Cortex of kidney (tissue), 1 donor: Measurements from ENCODE around the gene STARD13.

Source experiments
- DNase-seq: peaks from one replicate; lab custom pipeline; 2025; lab: John Stamatoyannopoulos, UW

Gene STARD13

GRCh38 chr13:33139780-33140535 lies 145.6 kb downstream of the STARD13 start:
- no peak for DNase-seq

- DNase-seq = no peak
These were observed 146.4 kb downstream of the STARD13 start for GRCh38 chr13:33139184-33139583.

GRCh38 chr13:33138441-33138840 lies 147.1 kb downstream of the STARD13 start:
- no peak for DNase-seq

DNA sequence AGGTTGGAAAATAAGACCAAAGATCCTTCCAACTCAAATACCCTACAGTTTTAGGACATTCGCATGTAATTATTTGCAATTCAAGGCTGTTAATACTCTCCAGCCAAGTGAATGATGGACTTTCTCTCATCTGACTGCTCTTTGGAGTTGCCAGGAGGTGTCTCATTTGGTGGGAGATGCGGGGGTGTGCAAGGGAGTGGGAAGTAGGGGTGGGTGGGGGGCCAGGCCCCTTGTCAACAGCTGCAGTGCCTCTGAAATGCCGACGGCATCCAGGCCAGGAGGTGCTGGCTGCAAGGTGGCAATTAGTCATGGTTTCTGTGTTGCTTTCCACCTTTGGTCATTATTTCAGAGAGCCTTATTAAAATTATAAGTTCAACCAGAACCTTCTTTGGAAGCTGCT lies 147.8 kb downstream of the STARD13 start:
- no peak for DNase-seq

GRCh38 chr13:33135097-33135496 lies 150.5 kb downstream of the STARD13 start:
- DNase-seq = no peak

DNA sequence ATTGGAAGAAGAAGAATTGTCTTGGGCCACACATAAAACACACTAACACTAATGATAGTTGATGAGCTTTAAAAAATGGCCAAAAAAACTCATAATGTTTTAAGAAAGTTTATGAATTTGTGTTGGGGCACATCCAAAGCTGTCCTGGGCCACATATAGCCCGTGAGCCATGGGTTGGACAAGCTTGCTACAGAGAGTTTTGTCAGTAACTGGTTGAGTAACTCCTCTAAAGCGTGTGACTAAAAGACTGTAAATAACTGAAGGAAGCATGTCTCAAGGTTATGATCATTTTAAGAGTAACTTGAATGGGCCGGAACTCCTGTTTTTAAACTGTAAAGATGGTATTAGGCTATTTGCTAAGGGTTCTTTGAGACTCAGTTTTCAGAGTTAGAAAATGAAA lies 151.3 kb downstream of the STARD13 start:
- DNase-seq = no peak

- no peak for DNase-seq
These were observed 152.7 kb downstream of the STARD13 start for GRCh38 chr13:33132644-33133440.

- no peak for DNase-seq
These were observed 155.7 kb downstream of the STARD13 start for GRCh38 chr13:33129886-33130285.

DNA sequence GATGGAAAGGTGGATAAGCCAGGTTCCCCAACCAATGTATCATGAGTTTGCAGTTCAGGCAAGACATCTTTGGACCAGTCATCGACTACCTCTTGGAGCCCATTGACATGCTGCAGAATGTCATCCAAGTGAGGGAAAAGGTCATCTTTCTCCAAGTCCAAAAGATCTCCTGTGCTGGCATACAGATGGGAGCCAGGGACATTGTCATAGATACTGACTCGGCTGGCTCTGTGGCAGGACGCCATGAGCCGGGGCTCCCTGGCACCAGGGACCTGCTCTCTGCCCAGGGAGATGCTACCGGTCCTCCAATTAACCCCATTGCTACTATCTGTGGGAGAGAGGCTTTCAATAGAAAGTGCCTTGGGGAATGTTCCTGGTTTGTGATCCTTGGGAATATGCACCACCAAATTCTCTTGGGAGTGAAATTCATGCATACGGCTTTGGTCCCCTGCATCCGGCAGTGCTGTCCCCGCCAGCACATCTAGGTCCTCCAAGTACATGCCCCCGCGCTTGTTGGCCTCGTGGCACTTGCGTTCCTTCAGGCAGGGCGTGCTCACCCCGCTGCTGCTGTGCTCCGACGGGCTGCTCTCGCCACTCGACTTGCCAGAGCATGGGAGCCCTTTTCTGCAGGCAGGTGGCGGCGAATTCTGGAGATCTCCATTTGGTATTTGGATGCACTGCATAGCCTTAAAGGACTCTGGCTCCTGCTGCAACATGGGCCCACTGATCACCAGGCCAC lies 156.3 kb downstream of the STARD13 start:
- no peak for DNase-seq

DNA sequence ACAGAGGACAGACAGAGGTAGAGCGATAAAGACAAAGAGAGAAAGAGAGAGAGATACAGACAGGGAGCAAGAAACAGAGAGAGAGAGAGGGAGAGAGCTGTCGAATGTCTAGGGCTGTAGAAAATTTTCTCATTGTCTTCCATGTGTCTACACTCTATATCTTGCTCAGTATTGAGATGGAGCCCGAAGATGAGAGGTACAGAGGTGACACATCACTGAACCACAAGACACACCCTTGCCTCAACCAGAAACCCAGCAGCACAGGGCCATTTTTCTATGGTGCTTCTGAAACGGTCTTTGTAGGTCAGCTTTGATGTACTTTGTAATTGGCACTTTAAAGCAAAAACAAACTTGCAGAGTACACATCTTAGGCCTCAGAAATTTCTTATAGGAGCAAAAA lies 157.4 kb downstream of the STARD13 start:
- no peak for DNase-seq

DNA sequence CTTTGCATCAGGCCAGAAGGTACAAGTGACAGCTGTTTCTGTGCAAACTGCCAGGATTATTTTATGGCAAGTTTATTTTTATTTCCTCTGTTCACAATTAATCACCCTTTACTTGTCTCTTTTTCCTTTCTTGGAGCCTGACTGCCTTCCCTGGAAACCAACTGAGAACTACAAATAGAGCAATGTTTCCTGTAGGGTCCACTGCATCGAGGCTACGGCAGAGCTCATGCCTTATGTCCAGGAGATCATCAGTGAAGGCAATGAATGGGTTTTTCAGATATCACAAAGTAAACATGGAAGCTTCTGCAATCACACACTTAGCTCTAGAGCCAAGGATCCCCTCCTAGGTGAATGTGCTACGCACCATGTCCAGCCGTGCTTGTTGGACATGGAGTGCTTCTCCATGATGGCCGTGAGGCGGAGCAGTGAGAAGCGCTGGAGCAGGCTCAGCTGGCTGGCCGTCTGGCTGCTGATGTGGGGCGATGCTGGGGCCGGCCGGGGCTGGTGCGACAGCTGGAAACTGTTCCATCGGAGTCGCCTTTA lies 158.5 kb downstream of the STARD13 start:
- no peak for DNase-seq

- DNase-seq = no peak
These were observed 159.6 kb downstream of the STARD13 start for GRCh38 chr13:33125821-33126570.

GRCh38 chr13:33123066-33123859 lies 162.3 kb downstream of the STARD13 start:
- no peak for DNase-seq

DNA sequence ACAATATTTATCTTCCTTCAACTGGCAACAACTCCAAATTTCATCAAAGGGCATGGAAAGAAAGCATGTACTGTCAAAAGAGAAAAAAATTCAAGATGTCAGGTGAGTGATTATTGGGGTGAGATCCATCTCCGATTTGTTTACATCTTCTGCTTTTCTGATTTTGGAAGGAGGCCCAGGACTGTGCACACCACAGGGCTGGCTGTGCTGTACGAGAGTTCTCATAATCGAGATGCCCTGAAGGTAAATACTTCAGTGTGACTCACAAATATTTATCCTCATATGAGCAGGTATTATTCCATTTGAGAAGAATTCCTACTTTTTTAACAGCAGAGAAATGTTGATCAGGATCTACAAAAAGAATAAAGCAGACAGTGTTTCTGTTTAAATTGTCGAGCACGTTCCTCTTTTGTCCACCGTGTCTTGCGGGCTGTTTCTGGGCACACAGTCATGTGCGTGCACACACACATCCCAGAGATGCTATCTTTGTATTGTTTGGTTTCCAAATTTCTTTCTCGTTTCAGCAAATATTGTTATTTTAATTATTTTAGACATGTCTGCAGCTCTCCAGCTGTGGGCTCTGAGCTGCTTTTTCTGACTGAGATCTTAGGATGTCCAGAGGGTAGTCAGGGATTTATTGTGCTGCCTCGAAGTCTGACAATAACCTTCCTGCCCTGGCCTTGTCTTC lies 165.6 kb downstream of the STARD13 start:
- DNase-seq = no peak

DNA sequence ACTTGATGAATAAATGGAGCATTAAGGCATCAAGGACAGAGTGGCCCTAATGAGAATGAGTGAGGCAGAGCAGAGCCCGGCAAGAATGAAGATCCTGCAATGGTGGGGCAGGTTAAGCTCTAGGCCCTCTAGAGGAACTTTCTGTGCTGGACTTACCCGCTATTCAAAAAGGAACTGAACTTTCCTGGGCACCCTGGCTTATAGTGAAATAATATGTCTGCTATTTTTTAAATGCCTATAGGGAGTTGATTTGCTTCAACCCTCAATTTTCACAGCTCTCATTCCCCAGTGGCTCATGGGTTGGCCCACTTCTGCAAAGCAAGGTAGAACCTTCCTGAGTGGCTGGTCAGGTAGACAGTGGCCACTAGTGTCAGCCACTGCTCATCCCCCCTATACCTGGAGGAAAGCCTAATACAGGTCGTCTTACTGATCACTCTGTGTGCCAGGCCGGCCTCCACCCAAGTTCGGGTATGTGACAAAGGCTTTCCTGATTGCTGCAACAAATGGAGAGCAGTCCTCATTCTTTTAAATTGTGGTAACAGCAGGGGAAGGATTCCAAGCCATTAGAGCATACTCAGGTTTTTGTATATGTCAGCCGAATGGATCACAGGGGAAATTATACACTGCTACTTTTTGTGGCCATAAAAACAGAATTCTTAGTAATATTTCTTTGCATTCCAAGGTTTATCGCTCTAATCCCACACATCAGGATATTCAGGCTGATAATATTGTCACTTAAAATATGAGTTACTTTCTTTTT lies 166.4 kb downstream of the STARD13 start:
- DNase-seq = no peak

DNA sequence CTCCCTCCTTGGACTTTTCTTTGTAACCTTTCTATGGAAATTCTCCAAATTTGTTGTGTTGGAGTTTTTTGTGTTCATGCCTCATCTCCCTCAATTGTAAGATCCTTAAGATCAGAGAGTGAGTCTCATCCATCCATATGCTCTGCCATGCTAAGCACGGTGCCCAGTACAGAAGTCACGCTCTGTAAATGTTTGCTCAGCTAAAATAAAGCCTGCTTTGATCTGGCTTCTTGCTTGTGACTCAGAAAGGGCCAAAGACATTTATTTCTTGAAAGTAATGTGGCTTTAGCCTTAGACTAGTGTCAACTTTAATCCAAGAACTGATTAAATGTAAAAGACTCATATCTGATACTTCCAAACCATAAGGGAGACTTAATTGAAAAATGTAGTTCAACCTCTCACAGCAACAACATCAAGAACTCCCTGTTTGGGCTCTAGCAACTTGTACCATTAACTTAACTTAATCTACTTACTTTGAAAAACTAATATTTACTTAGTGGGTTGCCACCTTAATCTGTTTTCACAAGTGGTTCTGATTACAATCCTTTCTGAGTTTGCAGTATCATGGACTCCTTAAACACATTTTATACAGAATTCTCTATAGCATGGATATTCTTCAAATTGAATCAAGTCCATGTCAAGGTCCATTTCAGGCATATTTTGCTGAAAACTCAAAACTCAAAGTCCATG lies 169.1 kb downstream of the STARD13 start:
- DNase-seq = no peak

DNA sequence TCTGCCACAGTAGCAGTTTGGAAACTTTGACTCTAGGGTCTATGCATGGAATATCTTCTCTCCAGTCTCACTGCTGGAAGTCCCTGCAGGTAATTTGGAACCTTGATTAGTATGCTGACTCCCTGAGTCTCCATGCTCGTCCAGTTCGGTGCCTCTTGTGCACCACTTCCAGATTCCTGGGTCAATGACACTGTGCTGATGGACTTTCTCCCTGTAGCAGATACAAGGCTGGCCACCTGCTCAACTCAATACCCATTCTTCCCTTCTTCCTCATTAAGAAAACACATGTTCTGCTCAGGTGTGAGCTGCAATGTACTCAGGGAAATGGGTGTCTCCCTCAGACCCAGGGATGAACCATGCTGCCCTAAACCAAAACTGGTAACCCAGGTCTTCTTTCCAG lies 170.3 kb downstream of the STARD13 start:
- no peak for DNase-seq

DNA sequence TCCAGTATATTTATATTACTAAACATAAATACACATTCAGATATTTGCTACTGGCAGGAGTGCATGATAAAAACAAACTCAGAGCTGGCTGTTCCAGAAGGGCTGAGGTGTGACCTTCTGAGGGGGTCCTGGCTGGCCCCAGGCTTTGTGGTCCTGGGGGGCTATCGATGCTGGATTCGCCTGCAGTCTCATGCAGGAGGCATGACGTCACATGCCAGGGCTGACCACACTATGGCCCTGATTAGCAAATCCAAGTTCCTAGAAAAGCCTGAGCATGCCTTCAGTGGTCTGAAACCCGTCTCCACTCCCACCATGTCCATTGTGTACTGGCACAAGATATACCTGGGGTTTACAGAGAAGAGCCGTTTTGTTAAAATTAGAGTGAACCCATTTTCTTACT lies 171.4 kb downstream of the STARD13 start:
- DNase-seq = no peak

DNA sequence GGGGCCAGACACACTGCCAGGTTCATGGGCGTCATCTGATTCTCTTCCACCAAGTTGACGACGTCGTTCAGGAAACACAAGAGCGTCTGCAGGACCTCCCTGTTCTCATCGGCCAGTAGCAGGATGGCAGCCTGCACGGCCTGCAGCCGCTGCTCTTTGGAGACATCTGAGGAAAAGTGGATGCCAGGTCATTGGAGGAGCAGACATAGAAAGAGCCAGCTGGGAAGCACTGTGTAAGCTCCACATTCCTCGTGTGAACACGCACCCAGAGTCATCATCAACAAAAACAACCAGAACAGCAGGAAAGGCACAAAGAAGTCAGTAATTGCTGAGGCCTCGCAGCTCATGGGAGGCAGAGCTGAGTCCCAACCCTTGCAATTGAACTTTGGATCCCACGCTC lies 172.8 kb downstream of the STARD13 start:
- DNase-seq = no peak
